SU-DHL-6 (cell line): ENCODE measurements around the gene TMEM207.

Experiments
- H2AFZ ChIP-seq: fragments of 200-600 bp; sonication (generic); 2 replicates; pipeline ENCODE4 v1.6.1; 2014; ENCODE audit warnings: low read depth, mild to moderate bottlenecking, moderate library complexity, mixed read lengths, antibody characterized with exemption, low read length; ENCODE audit not compliant: severe bottlenecking
- H3F3A ChIP-seq: fragments of 200-600 bp; shearing (Covaris generic); 2 replicates; pipeline ENCODE4 v1.6.0; 2016; ENCODE audit warnings: antibody characterized with exemption, mild to moderate bottlenecking; ENCODE audit not compliant: insufficient read depth
- H3K27ac ChIP-seq: fragments of 200-600 bp; sonication (generic); 2 replicates; pipeline ENCODE4 v1.5.1; 2016; ENCODE audit warnings: low read depth, mild to moderate bottlenecking, low read length, moderate library complexity, mixed read lengths
- H3K27me3 ChIP-seq: fragments of 200-600 bp; sonication (generic), shearing (Covaris generic); 2 replicates; pipeline ENCODE4 v1.6.0; 2014; ENCODE audit warnings: mild to moderate bottlenecking, low read length
- H3K36me3 ChIP-seq: fragments of 200-600 bp; sonication (generic); 2 replicates; pipeline ENCODE4 v1.6.1; 2014; ENCODE audit warnings: mild to moderate bottlenecking, low read length, mixed read lengths
- H3K4me2 ChIP-seq: fragments of 300-600, 200-600 bp; shearing (Covaris generic), sonication (generic); 2 replicates; pipeline ENCODE4 v1.6.0; 2014; ENCODE audit warnings: low read length, low read depth, mild to moderate bottlenecking; ENCODE audit not compliant: poor library complexity, severe bottlenecking
- H3K4me3 ChIP-seq: fragments of 200-600 bp; sonication (generic); 2 replicates; pipeline ENCODE4 v1.5.1; 2014; ENCODE audit warnings: antibody characterized with exemption, low read length, mild to moderate bottlenecking, mixed read lengths; ENCODE audit not compliant: insufficient read depth, poor library complexity, severe bottlenecking
- H3K79me2 ChIP-seq: fragments of 200-600 bp; sonication (generic); 2 replicates; pipeline ENCODE4 v1.6.1; 2014; ENCODE audit warnings: mild to moderate bottlenecking, low read length, moderate library complexity; ENCODE audit not compliant: insufficient read depth
- H3K9ac ChIP-seq: fragments of 200-600 bp; sonication (generic); 2 replicates; pipeline ENCODE4 v1.7.0; 2014; ENCODE audit warnings: mild to moderate bottlenecking, low read length
- H3K9me2 ChIP-seq: fragments of 200-600 bp; sonication (generic); replicated peaks from 2 replicates; pipeline ENCODE4 v1.6.1; 2014; ENCODE audit warnings: low read length; ENCODE audit not compliant: insufficient read depth
- H3K9me3 ChIP-seq: fragments of 200-600 bp; sonication (generic); 2 replicates; pipeline ENCODE4 v1.6.1; 2014; ENCODE audit warnings: low read length, mixed read lengths; ENCODE audit not compliant: insufficient read depth
- H4K20me1 ChIP-seq: fragments of 200-600 bp; sonication (generic); 2 replicates; pipeline ENCODE4 v1.6.1; 2014; ENCODE audit warnings: low read depth, mild to moderate bottlenecking, antibody characterized with exemption, low read length, moderate library complexity, mixed read lengths
- EZH2phosphoT487 ChIP-seq: fragments of 200-600 bp; sonication (generic), shearing (Covaris generic); conservative IDR thresholded peaks from 2 replicates; pipeline ENCODE4 v1.6.1; 2018; ENCODE audit warnings: mild to moderate bottlenecking, antibody characterized with exemption, low read length, moderate library complexity, mixed read lengths
- TF ChIP-seq, protein P1 (sequence below): fragments of 200-600 bp; sonication (generic); IDR thresholded peaks from one replicate; pipeline ENCODE4 v1.5.1; 2017; ENCODE audit warnings: antibody characterized with exemption, mild to moderate bottlenecking, low read length, moderate library complexity; ENCODE audit not compliant: insufficient read depth, poor library complexity, severe bottlenecking

Gene TMEM207

GRCh38 chr3:190494907-190495306 is 45.2 kb upstream of the TMEM207 start:
- Histone ChIP-seq H4K20me1 (no peaks in the 10 kb centered on the region), H3K4me3 (no peak overlapping the region), H3K27ac (no peak overlapping the region), H3K79me2 (no peaks in the 10 kb centered on the region), H3K4me2 (no peak overlapping the region), H3K9me2 (no peaks in the 10 kb centered on the region), H3K9me3 (no peaks in the 10 kb centered on the region), H2AFZ (no peak overlapping the region), H3F3A (no peaks in the 10 kb centered on the region), H3K27me3 (no peaks in the 10 kb centered on the region), H3K9ac (no peak overlapping the region), H3K36me3 (no peaks in the 10 kb centered on the region)
- no peak for TF ChIP-seq EZH2phosphoT487
- TF ChIP-seq, protein P1, sequence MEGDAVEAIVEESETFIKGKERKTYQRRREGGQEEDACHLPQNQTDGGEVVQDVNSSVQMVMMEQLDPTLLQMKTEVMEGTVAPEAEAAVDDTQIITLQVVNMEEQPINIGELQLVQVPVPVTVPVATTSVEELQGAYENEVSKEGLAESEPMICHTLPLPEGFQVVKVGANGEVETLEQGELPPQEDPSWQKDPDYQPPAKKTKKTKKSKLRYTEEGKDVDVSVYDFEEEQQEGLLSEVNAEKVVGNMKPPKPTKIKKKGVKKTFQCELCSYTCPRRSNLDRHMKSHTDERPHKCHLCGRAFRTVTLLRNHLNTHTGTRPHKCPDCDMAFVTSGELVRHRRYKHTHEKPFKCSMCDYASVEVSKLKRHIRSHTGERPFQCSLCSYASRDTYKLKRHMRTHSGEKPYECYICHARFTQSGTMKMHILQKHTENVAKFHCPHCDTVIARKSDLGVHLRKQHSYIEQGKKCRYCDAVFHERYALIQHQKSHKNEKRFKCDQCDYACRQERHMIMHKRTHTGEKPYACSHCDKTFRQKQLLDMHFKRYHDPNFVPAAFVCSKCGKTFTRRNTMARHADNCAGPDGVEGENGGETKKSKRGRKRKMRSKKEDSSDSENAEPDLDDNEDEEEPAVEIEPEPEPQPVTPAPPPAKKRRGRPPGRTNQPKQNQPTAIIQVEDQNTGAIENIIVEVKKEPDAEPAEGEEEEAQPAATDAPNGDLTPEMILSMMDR = no peak

- no peaks in the 10 kb centered on the region for H3K27me3 ChIP-seq
- H3K79me2 ChIP-seq = no peaks in the 10 kb centered on the region
- H4K20me1 ChIP-seq = no peaks in the 10 kb centered on the region
- no peak overlapping the region for H3K4me3 ChIP-seq
- TF ChIP-seq EZH2phosphoT487 = no peak
- TF ChIP-seq, protein P1 = no peak
- no peak overlapping the region for H2AFZ ChIP-seq
- no peaks in the 10 kb centered on the region for H3K9me2 ChIP-seq
- H3K9ac ChIP-seq = no peak overlapping the region
- H3K4me2 ChIP-seq = no peak overlapping the region
- no peaks in the 10 kb centered on the region for H3K36me3 ChIP-seq
- H3K27ac ChIP-seq = no peak overlapping the region
- H3F3A ChIP-seq = no peaks in the 10 kb centered on the region
- no peaks in the 10 kb centered on the region for H3K9me3 ChIP-seq
Observed at GRCh38 chr3:190492966-190493365, 43.3 kb upstream of the TMEM207 start.

GRCh38 chr3:190492129-190492528 is 42.4 kb upstream of the TMEM207 start:
- Histone ChIP-seq H3K4me2 (no peak overlapping the region), H2AFZ (no peak overlapping the region), H3K79me2 (no peaks in the 10 kb centered on the region), H3K9ac (no peak overlapping the region), H4K20me1 (no peaks in the 10 kb centered on the region), H3K9me2 (no peaks in the 10 kb centered on the region), H3F3A (no peaks in the 10 kb centered on the region), H3K27me3 (no peaks in the 10 kb centered on the region), H3K4me3 (no peak overlapping the region), H3K27ac (no peak overlapping the region), H3K9me3 (no peaks in the 10 kb centered on the region), H3K36me3 (no peaks in the 10 kb centered on the region)
- TF ChIP-seq, protein P1 = no peak
